Progenitor cell of endocrine pancreas (in vitro differentiated cells): ENCODE measurements around the gene BTBD9. TPM values are rescaled to one million over a fixed set of nuclear protein-coding genes. Genes with fewer than 3 reads are reported as not detected.

ENCODE experiments used
- DNase-seq: peaks from one replicate; pipeline ENCODE4 v3.0.0; 2021; ENCODE audit warnings: low spot score; ENCODE audit not compliant: unreplicated experiment
- H3K27ac Mint-ChIP-seq: 2 replicates; pipeline ENCODE4 v1.8.0; 2021; ENCODE audit warnings: mild to moderate bottlenecking, moderate library complexity, mixed read lengths
- H3K27me3 Mint-ChIP-seq: 2 replicates; pipeline ENCODE4 v1.8.0; 2021; ENCODE audit warnings: mixed read lengths
- H3K36me3 Mint-ChIP-seq: 2 replicates; pipeline ENCODE4 v1.8.0; 2022; ENCODE audit warnings: mixed read lengths; ENCODE audit not compliant: insufficient read depth
- H3K4me1 Mint-ChIP-seq: 2 replicates; pipeline ENCODE4 v1.8.0; 2021; ENCODE audit warnings: low read depth, mixed read lengths
- H3K4me3 Mint-ChIP-seq: 2 replicates; pipeline ENCODE4 v1.8.0; 2021; ENCODE audit warnings: low read depth, mild to moderate bottlenecking, moderate library complexity, mixed read lengths
- H3K9me3 Mint-ChIP-seq: 2 replicates; pipeline ENCODE4 v1.8.0; 2021; ENCODE audit warnings: low read depth, mixed read lengths
- CTCF ChIP-seq: fragments of 200-600 bp; sonication (generic); IDR thresholded peaks from one replicate; pipeline ENCODE4 v1.5.0; 2021; ENCODE audit warnings: antibody characterized with exemption, mild to moderate bottlenecking; ENCODE audit not compliant: unreplicated experiment
- total RNA-seq: library from RNA; stranded (reverse); gene quantifications from 2 replicates; pipeline ENCODE4 v1.2.1, GENCODE V29; 2021

Gene BTBD9
- total RNA-seq, 1 donor from 2014 or later: 25.9 TPM

GRCh38 chr6:38406096-38406495 is 233.6 kb downstream of the BTBD9 start:
- H3K27ac Mint-ChIP-seq: no peak overlapping the region
- no peaks in the 10 kb centered on the region for H3K9me3 Mint-ChIP-seq
- no peak for DNase-seq
- no peak overlapping the region for H3K4me3 Mint-ChIP-seq
- H3K4me1 Mint-ChIP-seq: peaks cover 8% of the 10 kb centered on the region
- no peak for TF ChIP-seq CTCF
- no peaks in the 10 kb centered on the region for H3K36me3 Mint-ChIP-seq
- no peaks in the 10 kb centered on the region for H3K27me3 Mint-ChIP-seq

GRCh38 chr6:38404900-38405556 is 234.7 kb downstream of the BTBD9 start:
- no peaks in the 10 kb centered on the region for H3K27me3 Mint-ChIP-seq
- TF ChIP-seq CTCF: no peak
- no peaks in the 10 kb centered on the region for H3K9me3 Mint-ChIP-seq
- no peak overlapping the region for H3K4me3 Mint-ChIP-seq
- H3K4me1 Mint-ChIP-seq: peaks cover 8% of the 10 kb centered on the region
- H3K36me3 Mint-ChIP-seq: no peaks in the 10 kb centered on the region
- H3K27ac Mint-ChIP-seq: no peak overlapping the region
- DNase-seq: no peak

GRCh38 chr6:38404355-38404754 is 235.4 kb downstream of the BTBD9 start:
- H3K36me3 Mint-ChIP-seq: no peaks in the 10 kb centered on the region
- no peak overlapping the region for H3K27ac Mint-ChIP-seq
- H3K27me3 Mint-ChIP-seq: no peaks in the 10 kb centered on the region
- peaks cover 8% of the 10 kb centered on the region for H3K4me1 Mint-ChIP-seq
- no peak for DNase-seq
- no peaks in the 10 kb centered on the region for H3K9me3 Mint-ChIP-seq
- no peak for TF ChIP-seq CTCF
- no peak overlapping the region for H3K4me3 Mint-ChIP-seq

GRCh38 chr6:38403548-38403947 is 236.2 kb downstream of the BTBD9 start:
- H3K4me1 Mint-ChIP-seq: peaks cover 8% of the 10 kb centered on the region
- peak overlapping the region; percentile 21 for H3K27ac Mint-ChIP-seq
- no peak for TF ChIP-seq CTCF
- H3K36me3 Mint-ChIP-seq: no peaks in the 10 kb centered on the region
- no peak overlapping the region for H3K4me3 Mint-ChIP-seq
- DNase-seq: no peak
- no peaks in the 10 kb centered on the region for H3K27me3 Mint-ChIP-seq
- H3K9me3 Mint-ChIP-seq: no peaks in the 10 kb centered on the region

- no peaks in the 10 kb centered on the region for H3K9me3 Mint-ChIP-seq
Observed at GRCh38 chr6:38400764-38401163, 239.0 kb downstream of the BTBD9 start.

More at GRCh38 chr6:38400764-38401163, 239.0 kb downstream of the BTBD9 start:
- Mint-ChIP-seq H3K36me3 (no peaks in the 10 kb centered on the region), H3K27me3 (no peaks in the 10 kb centered on the region), H3K27ac (no peak overlapping the region), H3K4me3 (no peak overlapping the region), H3K4me1 (peaks cover 10% of the 10 kb centered on the region)
- no peak for TF ChIP-seq CTCF
- DNase-seq: no peak
